HG03378 (cell line): Measurements from ENCODE around the gene TMEM116.
"Not testable (repeated sequence)": the region's sequence is repeated elsewhere in the genome, so short reads cannot be mapped to it uniquely, and the experiment has no call there.

Source experiments
- ATAC-seq: cut with Tn5 transposase; IDR thresholded peaks from one replicate; pipeline ENCODE4 v1.9.1; 2021; ENCODE audit warnings: mild to moderate bottlenecking, moderate library complexity; ENCODE audit not compliant: unreplicated experiment

Gene TMEM116

GRCh38 chr12:111980598-111980997 lies 32.4 kb downstream of the TMEM116 start:
- no peak for ATAC-seq

- ATAC-seq: no peak
These were observed 34.4 kb downstream of the TMEM116 start for GRCh38 chr12:111978545-111978944.

- no peak for ATAC-seq
These were observed 36.1 kb downstream of the TMEM116 start for GRCh38 chr12:111976860-111977259.

- ATAC-seq: no peak
These were observed 36.7 kb downstream of the TMEM116 start for GRCh38 chr12:111976291-111976690.

GRCh38 chr12:111975161-111975931 lies 37.6 kb downstream of the TMEM116 start:
- ATAC-seq: no peak

- ATAC-seq: no peak
These were observed 41.2 kb downstream of the TMEM116 start for GRCh38 chr12:111971800-111972199.

- ATAC-seq: no peak
These were observed 48.0 kb downstream of the TMEM116 start for GRCh38 chr12:111964935-111965334.

- not testable (repeated sequence) for ATAC-seq
These were observed 53.4 kb downstream of the TMEM116 start for GRCh38 chr12:111959518-111959917.

GRCh38 chr12:111957224-111957623 lies 55.7 kb downstream of the TMEM116 start:
- ATAC-seq: not testable (repeated sequence)

- no peak for ATAC-seq
These were observed 58.0 kb downstream of the TMEM116 start for GRCh38 chr12:111954969-111955368.

- no peak for ATAC-seq
These were observed 59.5 kb downstream of the TMEM116 start for GRCh38 chr12:111953455-111953854.

- not testable (repeated sequence) for ATAC-seq
These were observed 60.7 kb downstream of the TMEM116 start for GRCh38 chr12:111952084-111952787.

- ATAC-seq: not testable (repeated sequence)
These were observed 61.8 kb downstream of the TMEM116 start for GRCh38 chr12:111950961-111951676.

GRCh38 chr12:111943929-111944328 lies 69.0 kb downstream of the TMEM116 start:
- no peak for ATAC-seq

GRCh38 chr12:111942557-111942956 lies 70.4 kb downstream of the TMEM116 start:
- ATAC-seq: no peak

- ATAC-seq: no peak
These were observed 75.5 kb downstream of the TMEM116 start for GRCh38 chr12:111937429-111937828.

- ATAC-seq: no peak
These were observed 76.1 kb downstream of the TMEM116 start for GRCh38 chr12:111936869-111937268.

- no peak for ATAC-seq
These were observed 80.7 kb downstream of the TMEM116 start for GRCh38 chr12:111932241-111932640.

- no peak for ATAC-seq
These were observed 85.6 kb downstream of the TMEM116 start for GRCh38 chr12:111927346-111927745.

GRCh38 chr12:111926631-111927030 lies 86.3 kb downstream of the TMEM116 start:
- ATAC-seq: no peak

GRCh38 chr12:111925171-111925570 lies 87.8 kb downstream of the TMEM116 start:
- no peak for ATAC-seq

- no peak for ATAC-seq
These were observed 105.2 kb downstream of the TMEM116 start for GRCh38 chr12:111907740-111908139.
